ENCODE measurements around the gene PPP1R37.

DNA sequence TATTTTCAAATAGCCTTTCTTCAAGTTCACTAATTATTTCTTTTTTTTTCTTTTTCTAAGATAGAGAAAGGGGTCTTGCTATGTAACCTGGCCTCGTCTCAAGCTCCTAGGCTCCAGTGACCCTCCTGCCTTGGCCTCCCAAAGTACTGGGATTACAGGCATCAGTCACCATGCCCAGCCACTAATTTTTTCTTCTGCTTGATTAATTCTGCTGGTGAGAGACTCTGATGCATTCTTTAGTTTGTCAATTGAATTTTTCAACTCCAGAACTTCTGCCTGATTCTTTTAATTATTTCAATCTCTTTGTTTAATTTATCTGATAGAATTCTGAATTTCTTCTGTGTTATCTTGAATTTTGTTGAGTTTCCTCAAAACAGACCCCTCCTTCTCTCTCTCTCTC, 97.0 kb downstream of the PPP1R37 start:
- TF ChIP-seq, protein P1, sequence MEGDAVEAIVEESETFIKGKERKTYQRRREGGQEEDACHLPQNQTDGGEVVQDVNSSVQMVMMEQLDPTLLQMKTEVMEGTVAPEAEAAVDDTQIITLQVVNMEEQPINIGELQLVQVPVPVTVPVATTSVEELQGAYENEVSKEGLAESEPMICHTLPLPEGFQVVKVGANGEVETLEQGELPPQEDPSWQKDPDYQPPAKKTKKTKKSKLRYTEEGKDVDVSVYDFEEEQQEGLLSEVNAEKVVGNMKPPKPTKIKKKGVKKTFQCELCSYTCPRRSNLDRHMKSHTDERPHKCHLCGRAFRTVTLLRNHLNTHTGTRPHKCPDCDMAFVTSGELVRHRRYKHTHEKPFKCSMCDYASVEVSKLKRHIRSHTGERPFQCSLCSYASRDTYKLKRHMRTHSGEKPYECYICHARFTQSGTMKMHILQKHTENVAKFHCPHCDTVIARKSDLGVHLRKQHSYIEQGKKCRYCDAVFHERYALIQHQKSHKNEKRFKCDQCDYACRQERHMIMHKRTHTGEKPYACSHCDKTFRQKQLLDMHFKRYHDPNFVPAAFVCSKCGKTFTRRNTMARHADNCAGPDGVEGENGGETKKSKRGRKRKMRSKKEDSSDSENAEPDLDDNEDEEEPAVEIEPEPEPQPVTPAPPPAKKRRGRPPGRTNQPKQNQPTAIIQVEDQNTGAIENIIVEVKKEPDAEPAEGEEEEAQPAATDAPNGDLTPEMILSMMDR (conservative IDR thresholded peaks at IDR 0.05; ENCODE audit: low read depth, low read length) = no peak
- TF ChIP-seq EZH2phosphoT487 (IDR thresholded peaks at IDR 0.05; ENCODE audit: borderline replicate concordance, low read length) = no peak

Data from PC-3 (cell line).